GM19438 (cell line): Measurements from ENCODE around the gene DPYSL3.
A peak's percentile ranks its signal among the peaks of the same experiment; 100 is the strongest.

Experiments
- ATAC-seq: cut with Tn5 transposase; IDR thresholded peaks from one replicate; pipeline ENCODE4 v1.9.1; 2021; ENCODE audit warnings: low read depth; ENCODE audit not compliant: unreplicated experiment

The DPYSL3 gene

GRCh38 chr5:147479444-147479843 is 30.4 kb downstream of the DPYSL3 start:
- ATAC-seq: no peak

- no peak for ATAC-seq
Measured at GRCh38 chr5:147474140-147474539, 35.7 kb downstream of the DPYSL3 start.

- ATAC-seq: no peak
Measured at GRCh38 chr5:147472664-147473475, 37.0 kb downstream of the DPYSL3 start.

GRCh38 chr5:147467973-147468508 is 41.8 kb downstream of the DPYSL3 start:
- ATAC-seq: no peak

GRCh38 chr5:147466360-147466980 is 43.4 kb downstream of the DPYSL3 start:
- ATAC-seq: no peak

- ATAC-seq: no peak
Measured at GRCh38 chr5:147465747-147466146, 44.1 kb downstream of the DPYSL3 start.

- ATAC-seq: no peak
Measured at GRCh38 chr5:147464211-147464610, 45.7 kb downstream of the DPYSL3 start.

- ATAC-seq: no peak
Measured at GRCh38 chr5:147461915-147462314, 48.0 kb downstream of the DPYSL3 start.

- ATAC-seq: no peak
Measured at GRCh38 chr5:147460380-147460779, 49.5 kb downstream of the DPYSL3 start.

GRCh38 chr5:147458581-147458980 is 51.3 kb downstream of the DPYSL3 start:
- ATAC-seq: no peak

- no peak for ATAC-seq
Measured at GRCh38 chr5:147455822-147456450, 53.9 kb downstream of the DPYSL3 start.

- no peak for ATAC-seq
Measured at GRCh38 chr5:147454996-147455677, 54.7 kb downstream of the DPYSL3 start.

GRCh38 chr5:147453875-147454814 is 55.7 kb downstream of the DPYSL3 start:
- peak; percentile 89 for ATAC-seq

- ATAC-seq: no peak
Measured at GRCh38 chr5:147452165-147452811, 57.6 kb downstream of the DPYSL3 start.

- no peak for ATAC-seq
Measured at GRCh38 chr5:147451193-147451592, 58.7 kb downstream of the DPYSL3 start.

GRCh38 chr5:147450606-147451005 is 59.3 kb downstream of the DPYSL3 start:
- no peak for ATAC-seq

GRCh38 chr5:147448766-147449165 is 61.1 kb downstream of the DPYSL3 start:
- ATAC-seq: no peak

- ATAC-seq: no peak
Measured at GRCh38 chr5:147446523-147446922, 63.3 kb downstream of the DPYSL3 start.

- ATAC-seq: no peak
Measured at GRCh38 chr5:147445917-147446316, 64.0 kb downstream of the DPYSL3 start.
